ENCODE results near the gene RAB11FIP5. TPM values are rescaled to one million over a fixed set of nuclear protein-coding genes. Genes with fewer than 3 reads are reported as not detected.
"Not testable (repeated sequence)": the region's sequence is repeated elsewhere in the genome, so short reads cannot be mapped to it uniquely, and the experiment has no call there.

Gene RAB11FIP5, protein sequence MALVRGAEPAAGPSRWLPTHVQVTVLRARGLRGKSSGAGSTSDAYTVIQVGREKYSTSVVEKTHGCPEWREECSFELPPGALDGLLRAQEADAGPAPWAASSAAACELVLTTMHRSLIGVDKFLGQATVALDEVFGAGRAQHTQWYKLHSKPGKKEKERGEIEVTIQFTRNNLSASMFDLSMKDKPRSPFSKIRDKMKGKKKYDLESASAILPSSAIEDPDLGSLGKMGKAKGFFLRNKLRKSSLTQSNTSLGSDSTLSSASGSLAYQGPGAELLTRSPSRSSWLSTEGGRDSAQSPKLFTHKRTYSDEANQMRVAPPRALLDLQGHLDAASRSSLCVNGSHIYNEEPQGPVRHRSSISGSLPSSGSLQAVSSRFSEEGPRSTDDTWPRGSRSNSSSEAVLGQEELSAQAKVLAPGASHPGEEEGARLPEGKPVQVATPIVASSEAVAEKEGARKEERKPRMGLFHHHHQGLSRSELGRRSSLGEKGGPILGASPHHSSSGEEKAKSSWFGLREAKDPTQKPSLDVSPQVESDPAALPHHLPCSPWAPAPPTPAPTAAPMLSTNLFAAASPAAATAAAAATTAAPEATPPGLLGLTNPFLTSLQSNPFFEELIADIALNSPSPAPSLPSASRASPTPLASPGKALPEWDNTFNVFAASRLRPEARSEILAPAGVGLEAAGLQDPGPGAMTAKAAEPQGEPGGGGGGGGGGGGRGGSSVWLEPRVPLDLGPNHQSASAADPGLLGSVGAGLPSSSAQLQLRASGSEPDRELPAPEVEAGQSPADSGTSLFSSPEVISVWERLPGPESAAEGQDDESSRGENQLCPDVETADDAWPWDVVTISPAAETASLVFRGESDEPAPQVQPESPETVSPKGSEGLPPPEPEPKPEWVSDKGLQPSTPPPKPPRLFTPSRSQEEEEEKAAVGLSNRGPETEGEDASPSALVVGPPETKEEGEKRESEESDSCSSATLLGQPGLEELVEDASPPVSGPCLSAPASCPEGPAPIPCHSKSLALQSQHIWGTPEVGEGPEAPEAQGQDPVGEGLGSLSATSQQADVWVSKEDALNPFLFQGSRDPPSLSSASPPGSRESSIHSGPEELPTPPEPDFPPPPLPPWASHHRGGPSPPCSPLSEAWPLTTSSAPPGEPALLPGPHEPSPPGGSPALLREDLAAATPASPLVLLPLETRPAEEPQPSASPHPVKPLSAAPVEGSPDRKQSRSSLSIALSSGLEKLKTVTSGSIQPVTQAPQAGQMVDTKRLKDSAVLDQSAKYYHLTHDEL (N-terminal part only)
- 10 to 100 TPM in 3 of 5 donors, 1 to 10 TPM in 2; 9.0 to 12.5 (median 11.8) TPM for polyA plus RNA-seq (ENCODE audit: insufficient read depth in 1 of 5, insufficient read length in 5 of 5, low replicate concordance in 1 of 5)
- long read RNA-seq, donor 1, full-length matches to known transcripts, result 5 of 5 reads
- long read RNA-seq, donor 1, partial matches to known transcripts, result 0 of 5 reads
- long read RNA-seq, donor 1, other reads (novel, unspliced or antisense), result 0 of 5 reads
- long read RNA-seq, donor 2, full-length matches to known transcripts, result 3 of 3 reads
- long read RNA-seq, donor 2, partial matches to known transcripts, result 0 of 3 reads
- long read RNA-seq, donor 2, other reads (novel, unspliced or antisense), result 0 of 3 reads
- long read RNA-seq, donor 3, full-length matches to known transcripts, result 1 of 1 reads
- long read RNA-seq, donor 3, partial matches to known transcripts, result 0 of 1 reads
- long read RNA-seq, donor 3, other reads (novel, unspliced or antisense), result 0 of 1 reads
- long read RNA-seq, donor 4, result 0 reads
- long read RNA-seq, donor 5, result 0 reads
- long read RNA-seq, donor 6, result 0 reads
- long read RNA-seq, donor 7, full-length matches to known transcripts, result 1 of 1 reads
- long read RNA-seq, donor 7, partial matches to known transcripts, result 0 of 1 reads
- long read RNA-seq, donor 7, other reads (novel, unspliced or antisense), result 0 of 1 reads
- long read RNA-seq, donor 8, full-length matches to known transcripts, result 2 of 2 reads
- long read RNA-seq, donor 8, partial matches to known transcripts, result 0 of 2 reads
- long read RNA-seq, donor 8, other reads (novel, unspliced or antisense), result 0 of 2 reads

DNA sequence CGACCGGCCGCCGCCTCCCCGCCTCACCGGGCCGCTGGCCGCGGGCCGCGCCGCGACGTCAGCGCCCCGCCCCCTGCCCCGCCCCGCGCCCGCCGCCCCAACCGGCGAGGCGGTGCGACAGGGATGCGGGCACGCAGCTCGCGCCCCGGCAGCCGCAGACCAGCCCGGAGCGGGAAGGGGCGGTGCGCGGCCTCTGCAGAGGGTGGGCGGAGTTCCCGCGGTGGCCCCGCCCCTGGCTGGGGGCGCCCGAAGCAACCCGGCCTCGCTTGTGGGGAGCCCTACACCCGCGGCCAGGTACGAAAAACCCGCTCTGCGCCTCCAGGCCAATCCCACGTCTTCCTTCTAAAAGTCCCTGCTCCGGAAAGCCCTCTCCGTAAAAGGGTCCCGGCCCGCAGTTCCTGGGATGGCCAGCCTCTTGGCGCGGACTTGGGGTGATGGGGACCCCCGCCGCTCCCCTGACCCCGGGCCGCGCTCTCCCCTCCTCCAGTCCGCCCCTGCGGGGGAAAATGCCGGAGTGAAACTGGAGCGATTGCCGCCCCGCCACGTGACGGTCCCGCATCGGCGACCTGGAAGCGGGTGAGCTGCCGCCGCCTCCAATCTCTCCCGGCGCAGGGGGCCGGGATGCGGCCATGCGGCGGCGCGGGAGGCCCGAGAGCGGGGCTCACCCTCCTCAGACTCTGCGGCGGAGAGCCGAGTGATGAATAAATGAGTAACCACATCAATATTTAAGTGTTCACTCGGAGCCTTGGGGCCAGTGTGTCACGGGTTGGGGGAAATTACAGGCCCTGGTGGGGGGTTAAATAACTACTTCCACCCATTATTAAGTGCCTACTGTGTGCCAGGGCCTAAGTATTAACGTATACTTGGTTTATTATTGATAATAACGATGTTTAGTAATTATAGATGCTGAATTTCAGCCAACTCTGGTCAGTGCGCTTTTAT is at the start of gene RAB11FIP5:
Gene RAB11FIP5, minus strand, starts transcription at position 36 of the 942 bp plus-strand sequence. CDS start 171 bp downstream, outside the sequence.
- peak; percentile 57 to 66 for DNase-seq

- DNase-seq, result peak; percentile 25 to 32
These were observed 43.9 kb upstream of the RAB11FIP5 start for GRCh38 chr2:73156539-73157124.

DNA sequence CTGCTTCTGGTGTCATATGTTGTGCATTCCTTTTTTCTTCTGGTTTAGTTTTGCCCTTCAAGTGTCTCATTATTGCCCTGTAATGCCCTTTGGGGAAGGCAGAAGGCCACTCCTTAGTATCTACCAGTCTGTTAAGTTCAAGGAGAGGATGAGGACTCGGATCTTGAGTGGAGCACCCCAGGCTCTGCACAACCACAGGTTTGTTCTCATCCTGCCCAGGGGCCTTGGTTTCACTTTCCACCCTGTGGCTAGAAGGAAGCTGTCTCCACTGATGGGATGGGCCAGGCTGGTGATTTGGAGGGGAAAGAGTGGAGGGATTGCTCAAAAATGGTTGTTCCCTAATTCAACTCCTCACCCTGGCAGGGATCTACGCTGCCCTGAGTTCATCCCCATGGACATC is 30.2 kb upstream of the RAB11FIP5 start:
- no peak for DNase-seq

- no peak for DNase-seq
These were observed 29.1 kb upstream of the RAB11FIP5 start for GRCh38 chr2:73141896-73142295.

- no peak for DNase-seq
These were observed 22.5 kb upstream of the RAB11FIP5 start for GRCh38 chr2:73135236-73135635.

GRCh38 chr2:73134471-73134870 is 21.7 kb upstream of the RAB11FIP5 start:
- DNase-seq, result no peak

- no peak for DNase-seq
These were observed 20.9 kb upstream of the RAB11FIP5 start for GRCh38 chr2:73133566-73134197.

- DNase-seq, result no peak
These were observed 19.1 kb upstream of the RAB11FIP5 start for GRCh38 chr2:73131807-73132206.

DNA sequence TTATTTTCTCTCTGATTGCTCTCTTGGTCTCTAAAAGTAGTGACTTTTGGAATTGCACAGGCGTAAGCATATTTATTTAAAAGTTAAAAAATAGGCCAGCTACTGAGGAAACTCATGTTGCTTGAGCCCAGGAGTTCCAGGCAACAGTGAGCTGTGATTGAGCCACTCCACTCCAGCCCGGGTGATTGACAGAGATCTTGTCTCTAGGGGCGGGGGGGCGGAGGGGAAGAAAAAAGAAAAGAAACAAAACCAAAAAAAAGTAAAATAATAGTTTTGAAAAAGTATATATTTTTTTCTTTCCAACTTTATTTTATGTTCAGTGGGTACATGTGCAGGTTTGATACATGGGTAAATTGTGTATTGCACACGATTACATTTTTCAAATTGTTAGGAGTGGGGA is 18.0 kb upstream of the RAB11FIP5 start:
- no peak for DNase-seq

- no peak for DNase-seq
These were observed 16.2 kb upstream of the RAB11FIP5 start for GRCh38 chr2:73128841-73129535.

DNA sequence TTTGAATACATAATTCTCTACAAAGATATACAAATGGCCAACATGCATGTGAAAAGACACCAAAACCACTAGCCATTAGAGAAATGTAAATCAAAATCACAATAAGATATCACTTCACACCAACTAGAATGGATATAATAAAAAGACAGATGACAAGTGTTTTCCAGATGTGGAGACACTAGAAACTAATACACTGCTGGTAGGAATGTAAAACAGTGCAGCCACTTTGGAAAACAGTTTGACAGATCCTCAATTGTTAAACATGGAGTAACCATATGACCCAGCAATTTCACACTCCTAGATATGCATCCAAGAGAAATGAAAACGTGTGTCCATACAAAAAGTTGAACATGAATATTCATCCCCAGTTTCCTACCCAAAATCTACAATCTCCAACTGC is 9.8 kb upstream of the RAB11FIP5 start:
- DNase-seq, result no peak

- DNase-seq, result not testable (repeated sequence)
These were observed 7.0 kb upstream of the RAB11FIP5 start for GRCh38 chr2:73119611-73120239.

DNA sequence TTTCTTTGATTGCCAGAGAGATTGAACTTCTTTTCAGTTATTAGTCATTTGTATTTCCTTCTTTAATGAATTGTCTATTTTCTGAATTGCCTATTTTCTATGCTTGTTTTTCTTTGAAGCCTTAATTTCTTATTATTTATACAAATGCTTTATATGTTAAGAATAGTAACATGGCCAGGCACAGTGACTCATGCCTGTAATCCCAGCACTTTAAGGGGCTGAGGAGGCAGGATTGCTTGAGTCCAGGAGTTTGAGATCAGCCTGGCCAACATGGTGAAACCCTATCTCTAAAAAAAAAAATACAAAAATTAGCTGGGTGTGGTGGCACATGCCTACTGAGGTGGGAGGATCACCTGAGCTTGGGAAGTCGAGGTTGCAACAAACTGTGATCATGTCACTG is 4.7 kb upstream of the RAB11FIP5 start:
- no peak for DNase-seq

DNA sequence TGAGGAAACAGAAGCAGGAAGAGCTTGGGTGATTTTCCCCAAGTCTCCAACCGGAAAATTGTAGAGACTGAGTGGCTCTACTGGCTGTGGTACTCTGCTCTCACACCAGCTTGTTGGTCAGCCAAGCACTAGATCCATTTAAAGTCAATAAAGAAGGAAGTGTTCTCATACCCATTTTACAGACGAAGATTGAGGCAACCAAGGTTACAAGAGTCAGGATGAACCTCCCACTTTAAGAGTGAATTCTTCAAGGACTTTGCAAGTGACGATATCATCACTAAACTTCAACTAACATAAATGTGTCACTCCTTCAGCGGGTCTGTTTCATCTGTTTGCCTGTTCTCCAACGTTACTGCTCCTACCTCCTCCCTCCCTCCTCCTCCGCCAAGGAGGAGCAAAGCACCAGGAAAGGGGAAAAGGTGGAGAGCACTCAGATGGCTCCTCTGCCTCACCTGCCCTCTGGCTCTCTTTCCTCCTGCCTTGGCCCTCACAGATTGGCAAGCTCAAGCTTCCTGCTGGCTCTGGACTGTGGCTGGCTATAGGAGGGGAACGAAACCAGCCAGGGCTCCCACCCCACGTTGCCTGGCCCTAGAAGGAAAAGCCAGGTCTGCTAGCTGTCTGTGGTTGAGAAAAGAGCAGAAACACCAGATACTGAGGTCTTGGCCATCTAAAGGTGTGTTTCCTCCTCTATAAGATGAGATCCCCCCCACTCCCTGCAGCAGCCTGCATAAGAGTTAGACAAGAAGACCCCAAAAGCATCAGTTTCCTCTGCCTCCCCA is 3.6 kb upstream of the RAB11FIP5 start:
- no peak for DNase-seq

DNA sequence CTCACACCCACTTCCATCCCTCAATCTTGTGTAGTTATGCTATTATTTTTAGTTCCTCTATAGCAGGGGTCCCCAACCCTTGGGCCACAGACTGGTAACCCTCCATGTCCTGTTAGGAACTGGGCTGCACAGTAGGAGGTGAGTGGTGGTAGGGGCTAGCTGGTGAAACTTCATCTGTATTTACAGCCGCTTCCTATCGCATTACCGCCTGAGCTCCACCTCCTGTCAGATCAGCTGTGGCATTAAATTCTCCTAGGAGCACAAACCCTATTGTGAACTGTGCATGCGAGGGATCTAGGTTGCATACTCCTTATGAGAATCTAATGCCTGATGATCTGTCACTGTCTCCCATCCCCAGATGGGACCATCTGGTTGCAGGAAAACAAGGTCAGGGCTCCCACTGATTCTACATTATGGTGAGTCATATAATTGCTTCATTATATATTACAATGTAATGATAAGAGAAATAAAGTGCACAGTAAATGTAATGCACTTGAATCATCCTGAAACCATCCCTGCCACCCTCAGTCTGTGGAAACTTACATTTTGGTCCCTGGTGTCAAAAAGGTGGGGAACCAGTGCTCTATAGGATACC is 1.6 kb upstream of the RAB11FIP5 start:
- DNase-seq, result no peak

Data from right lung (tissue), 10 donors.